A549 (cell line): ENCODE measurements around the gene ABCB4.
"Not testable (repeated sequence)": the region's sequence is repeated elsewhere in the genome, so short reads cannot be mapped to it uniquely, and the experiment has no call there.

Source experiments
- CBX8 ChIP-seq: fragments of 200-600 bp; sonication (generic); IDR thresholded peaks from 2 replicates; pipeline ENCODE4 v1.6.1; 2016
- POLR2A ChIP-seq: IDR thresholded peaks from 2 replicates; pipeline ENCODE4 v1.6.1; 2012; ENCODE audit warnings: mild to moderate bottlenecking, low read length
- RAD21 ChIP-seq, 2 experiments: fragments of >200 bp in 1 of 2; sonication (Bioruptor Twin) in 1 of 2; formaldehyde crosslinking in 1 of 2; IDR thresholded peaks in 1 of 2; conservative IDR thresholded peaks in 1 of 2; 2 replicates in 1 of 2; 3 replicates in 1 of 2; pipeline ENCODE4 v1.6.1; 2012 to 2018; ENCODE audit warnings: inconsistent platforms in 1 of 2
- TP53 ChIP-seq: fragments of 250-450 bp; sonication (Bioruptor Pico); IDR thresholded peaks from 2 replicates; pipeline ENCODE4 v1.5.0; 2021; ENCODE audit warnings: mild to moderate bottlenecking, moderate library complexity
- TF ChIP-seq, protein P1 (sequence below): fragments of 200-600 bp; sonication (generic); IDR thresholded peaks from 2 replicates; pipeline ENCODE4 v1.6.1; 2016; ENCODE audit warnings: antibody characterized with exemption, mild to moderate bottlenecking, moderate library complexity
- TF ChIP-seq, protein P2 (sequence below): fragments of >200 bp; sonication (Bioruptor Twin); formaldehyde crosslinking; IDR thresholded peaks from 3 replicates; pipeline ENCODE4 v1.5.1; 2016
- TF ChIP-seq, protein P3 (sequence below): IDR thresholded peaks from 2 replicates; pipeline ENCODE4 v1.6.1; 2012; ENCODE audit warnings: low read depth, borderline replicate concordance

DNA sequence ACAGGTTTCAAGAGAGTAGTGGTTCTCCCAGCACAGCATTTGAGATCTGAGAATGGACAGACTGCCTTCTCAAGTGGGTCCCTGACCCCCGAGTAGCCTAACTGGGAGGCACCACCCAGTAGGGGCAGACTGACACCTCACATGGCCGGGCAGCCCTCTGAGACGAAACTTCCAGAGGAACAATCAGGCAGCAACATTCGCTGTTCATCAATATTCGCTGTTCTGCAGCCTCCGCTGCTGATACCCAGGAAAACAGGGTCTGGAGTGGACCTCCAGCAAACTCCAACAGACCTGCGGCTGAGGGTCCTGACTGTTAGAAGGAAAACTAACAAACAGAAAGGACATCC is 10.0 kb downstream of the ABCB4 start:
- TF ChIP-seq POLR2A; RAD21 (conservative IDR thresholded peaks at IDR 0.05 in 1 of 2, IDR thresholded peaks at IDR 0.05 in 1 of 2); TP53 (CRISPR knock-in tag); CBX8: not testable (repeated sequence)
- TF ChIP-seq, protein P1, sequence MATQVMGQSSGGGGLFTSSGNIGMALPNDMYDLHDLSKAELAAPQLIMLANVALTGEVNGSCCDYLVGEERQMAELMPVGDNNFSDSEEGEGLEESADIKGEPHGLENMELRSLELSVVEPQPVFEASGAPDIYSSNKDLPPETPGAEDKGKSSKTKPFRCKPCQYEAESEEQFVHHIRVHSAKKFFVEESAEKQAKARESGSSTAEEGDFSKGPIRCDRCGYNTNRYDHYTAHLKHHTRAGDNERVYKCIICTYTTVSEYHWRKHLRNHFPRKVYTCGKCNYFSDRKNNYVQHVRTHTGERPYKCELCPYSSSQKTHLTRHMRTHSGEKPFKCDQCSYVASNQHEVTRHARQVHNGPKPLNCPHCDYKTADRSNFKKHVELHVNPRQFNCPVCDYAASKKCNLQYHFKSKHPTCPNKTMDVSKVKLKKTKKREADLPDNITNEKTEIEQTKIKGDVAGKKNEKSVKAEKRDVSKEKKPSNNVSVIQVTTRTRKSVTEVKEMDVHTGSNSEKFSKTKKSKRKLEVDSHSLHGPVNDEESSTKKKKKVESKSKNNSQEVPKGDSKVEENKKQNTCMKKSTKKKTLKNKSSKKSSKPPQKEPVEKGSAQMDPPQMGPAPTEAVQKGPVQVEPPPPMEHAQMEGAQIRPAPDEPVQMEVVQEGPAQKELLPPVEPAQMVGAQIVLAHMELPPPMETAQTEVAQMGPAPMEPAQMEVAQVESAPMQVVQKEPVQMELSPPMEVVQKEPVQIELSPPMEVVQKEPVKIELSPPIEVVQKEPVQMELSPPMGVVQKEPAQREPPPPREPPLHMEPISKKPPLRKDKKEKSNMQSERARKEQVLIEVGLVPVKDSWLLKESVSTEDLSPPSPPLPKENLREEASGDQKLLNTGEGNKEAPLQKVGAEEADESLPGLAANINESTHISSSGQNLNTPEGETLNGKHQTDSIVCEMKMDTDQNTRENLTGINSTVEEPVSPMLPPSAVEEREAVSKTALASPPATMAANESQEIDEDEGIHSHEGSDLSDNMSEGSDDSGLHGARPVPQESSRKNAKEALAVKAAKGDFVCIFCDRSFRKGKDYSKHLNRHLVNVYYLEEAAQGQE: not testable (repeated sequence)
- TF ChIP-seq, protein P2, sequence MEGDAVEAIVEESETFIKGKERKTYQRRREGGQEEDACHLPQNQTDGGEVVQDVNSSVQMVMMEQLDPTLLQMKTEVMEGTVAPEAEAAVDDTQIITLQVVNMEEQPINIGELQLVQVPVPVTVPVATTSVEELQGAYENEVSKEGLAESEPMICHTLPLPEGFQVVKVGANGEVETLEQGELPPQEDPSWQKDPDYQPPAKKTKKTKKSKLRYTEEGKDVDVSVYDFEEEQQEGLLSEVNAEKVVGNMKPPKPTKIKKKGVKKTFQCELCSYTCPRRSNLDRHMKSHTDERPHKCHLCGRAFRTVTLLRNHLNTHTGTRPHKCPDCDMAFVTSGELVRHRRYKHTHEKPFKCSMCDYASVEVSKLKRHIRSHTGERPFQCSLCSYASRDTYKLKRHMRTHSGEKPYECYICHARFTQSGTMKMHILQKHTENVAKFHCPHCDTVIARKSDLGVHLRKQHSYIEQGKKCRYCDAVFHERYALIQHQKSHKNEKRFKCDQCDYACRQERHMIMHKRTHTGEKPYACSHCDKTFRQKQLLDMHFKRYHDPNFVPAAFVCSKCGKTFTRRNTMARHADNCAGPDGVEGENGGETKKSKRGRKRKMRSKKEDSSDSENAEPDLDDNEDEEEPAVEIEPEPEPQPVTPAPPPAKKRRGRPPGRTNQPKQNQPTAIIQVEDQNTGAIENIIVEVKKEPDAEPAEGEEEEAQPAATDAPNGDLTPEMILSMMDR: not testable (repeated sequence)
- TF ChIP-seq, protein P3, sequence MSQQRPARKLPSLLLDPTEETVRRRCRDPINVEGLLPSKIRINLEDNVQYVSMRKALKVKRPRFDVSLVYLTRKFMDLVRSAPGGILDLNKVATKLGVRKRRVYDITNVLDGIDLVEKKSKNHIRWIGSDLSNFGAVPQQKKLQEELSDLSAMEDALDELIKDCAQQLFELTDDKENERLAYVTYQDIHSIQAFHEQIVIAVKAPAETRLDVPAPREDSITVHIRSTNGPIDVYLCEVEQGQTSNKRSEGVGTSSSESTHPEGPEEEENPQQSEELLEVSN: not testable (repeated sequence)
